Heart left ventricle (tissue), 16 donors: Measurements from ENCODE around the gene ANKRD37. TPM values are rescaled to one million over a fixed set of nuclear protein-coding genes. Genes with fewer than 3 reads are reported as not detected.

Experiments
- ATAC-seq, 4 donors: fragments of 200-7000 bp; cut with Tn5 transposase; one replicate each; pipeline ENCODE4 v1.9.1; 2020 to 2022; ENCODE audit warnings: moderate library complexity in 4 of 4, mild to moderate bottlenecking in 3 of 4, moderate number of reproducible peaks in 1 of 4
- DNase-seq, 5 donors: peaks; one replicate each; pipeline ENCODE4 v3.0.0-alpha.2; 2020
- H3K27ac ChIP-seq, 12 donors: fragments of 200-600 bp; sonication (generic) in 4 of 12; one replicate each; pipeline versions ENCODE4 v1.5.0 to v1.8.0; 2016 to 2022; ENCODE audit warnings: mild to moderate bottlenecking in 2 of 12
- H3K27me3 ChIP-seq, 9 donors: fragments of 200-600 bp; sonication (generic) in 2 of 9; one replicate each; pipeline versions ENCODE4 v1.5.1 to v1.8.0; 2016 to 2022; ENCODE audit warnings: mild to moderate bottlenecking in 3 of 9
- H3K36me3 ChIP-seq, 9 donors: fragments of 200-600 bp; sonication (generic) in 2 of 9; one replicate each; pipeline versions ENCODE4 v1.5.0 to v1.8.0; 2018 to 2022; ENCODE audit warnings: mild to moderate bottlenecking in 2 of 9
- H3K4me1 ChIP-seq, 12 donors: fragments of 200-600 bp; sonication (generic) in 4 of 12; one replicate each; pipeline versions ENCODE4 v1.5.0 to v1.8.0; 2016 to 2022; ENCODE audit warnings: mild to moderate bottlenecking in 3 of 12
- H3K4me3 ChIP-seq, 12 donors: fragments of 200-600 bp; sonication (generic) in 4 of 12; one replicate each; pipeline versions ENCODE4 v1.5.0 to v1.8.0; 2017 to 2022; ENCODE audit warnings: mild to moderate bottlenecking in 9 of 12, moderate library complexity in 4 of 12
- H3K9me3 ChIP-seq, 12 donors: fragments of 200-600 bp; sonication (generic) in 4 of 12; one replicate each; pipeline versions ENCODE4 v1.5.0 to v1.8.0; 2016 to 2022; ENCODE audit warnings: mild to moderate bottlenecking in 1 of 12
- CTCF ChIP-seq, 12 donors: fragments of 200-600 bp; sonication (generic) in 4 of 12; IDR thresholded peaks; one replicate each; pipeline versions ENCODE4 v1.5.0 to v1.8.0; 2018 to 2022; ENCODE audit warnings: antibody characterized with exemption in 12 of 12, mild to moderate bottlenecking in 5 of 12
- POLR2A ChIP-seq, 2 donors: fragments of 450-650 bp; IDR thresholded peaks; one replicate each; pipeline ENCODE4 v1.6.1; 2017; ENCODE audit warnings: antibody characterized with exemption in 2 of 2, mild to moderate bottlenecking in 2 of 2, moderate library complexity in 2 of 2
- WGBS, 4 donors: extraction: QIAGEN DNeasy Blood & Tissue Kit in 2 of 4; methylation state at CpG; one replicate each; pipeline versions ENCODE4 v1.1.5 to v1.1.7; 2013 to 2018; 5-methylcytosine and 5-hydroxymethylcytosine counted together
- intact Hi-C, 10 donors: fragments of 100-400 bp; cut with DNase I; formaldehyde crosslinking; loops; one replicate each; pipeline versions ENCODE4 v1.11.1 to v1.14.2; 2022
- polyA plus RNA-seq, 2 donors: library from polyadenylated mRNA; stranded (reverse); fragments of 200-250 nt; gene quantifications; one replicate each; pipeline ENCODE4 v1.2.3, GENCODE V29; 2013
- total RNA-seq, 9 donors: library from RNA; depleted of rRNA in 2 of 9; stranded (reverse); fragments of >200 nt in 2 of 9; fragmentation: NEBNext Ultra II Directional in 3 of 9; extraction: Animal tissue kit (Norgen Biotek cat#: 25700) in 3 of 9; gene quantifications; one replicate each; pipeline versions ENCODE4 v1.1.0 to v1.2.4, GENCODE V29; 2016 to 2023
- donor health status: ischemic (EF 13 %, LVEDD 7.1; RV severe dilation, severe dysfunction).
- donor health status: healthy with polysubstance abuse.
- donor health status: DM: no; HTN: yes; CAD: no.
- donor health status: DM: no; HTN: no; CAD: no.
- donor health status: ischemic (EF 25% LVEDD 6.9; RV normal size, moderate dysfunction).
- donor health status: ischemic (EF 25% LVEDD 5.7; RV mildly dilated, moderate dysfunction).
- donor health status: healthy.
- donor health status: DM: yes; HTN: yes; CAD: no.
- donor health status: ischemic (EF 35%, LVEDD 5.7; RV mildly dilated, moderate dysfunction).
- donor health status: nonischemic (EF 11% LVEDD 7.7; RV severe dilation, severe dysfunction).
- donor health status: DM: yes; HTN: yes; CAD: no.
- donor health status: PGD.
- donor health status: ischemic (EF 29% LVEDD 5.4; RV normal size, mild dysfunction).
- donor health status: nonischemic (EF 23%, LVEDD 6.1; RV moderate dilation, normal function).

ANKRD37 gene
- total and polyA plus RNA-seq, 11 donors = 8.4 to 30.6 (median 12.2) TPM

- intact Hi-C loops = loop anchor here in 1 of 10 donors (5.0 kb wide), 1 partner anchor 32 kb away; no protein-coding TSS in a partner anchor
- ATAC-seq (no peak), DNase-seq (no peak)
- Histone ChIP-seq H3K27ac (no peak overlapping the region), H3K4me3 (no peak overlapping the region), H3K9me3 (peaks cover 0 to 14% (median 0%) of the 10 kb centered on the region in 12 donors), H3K27me3 (no peaks in the 10 kb centered on the region), H3K36me3 (no peaks in the 10 kb centered on the region), H3K4me1 (peaks cover 0 to 8% (median 0%) of the 10 kb centered on the region in 12 donors)
- WGBS, 4 donors = 96 to 98% (median 96%) methylated on average over 13 of the region's 13 CpGs
- no peak for TF ChIP-seq POLR2A (IDR thresholded peaks at IDR 0.05)
- TF ChIP-seq CTCF (IDR thresholded peaks at IDR 0.05) = no peak
Observed at GRCh38 chr4:185379326-185380295, 17.0 kb upstream of the ANKRD37 start.

- TF ChIP-seq CTCF (IDR thresholded peaks at IDR 0.05) = no peak
- Histone ChIP-seq H3K4me1 (peaks cover 0 to 10% (median 0%) of the 10 kb centered on the region in 12 donors), H3K36me3 (no peaks in the 10 kb centered on the region), H3K9me3 (peaks cover 0 to 14% (median 0%) of the 10 kb centered on the region in 12 donors), H3K27me3 (no peaks in the 10 kb centered on the region), H3K27ac (no peak overlapping the region), H3K4me3 (no peak overlapping the region)
- ATAC-seq (no peak), DNase-seq (no peak)
- intact Hi-C loops = loop anchor here in 1 of 10 donors (5.0 kb wide), 1 partner anchor 33 kb away; no protein-coding TSS in a partner anchor
- WGBS, 4 donors = 88 to 92% (median 89%) methylated on average over 1 of the region's 1 CpG
Observed at GRCh38 chr4:185380320-185380719, 16.3 kb upstream of the ANKRD37 start.

- Histone ChIP-seq H3K4me3 (no peak overlapping the region), H3K27me3 (no peaks in the 10 kb centered on the region), H3K36me3 (no peaks in the 10 kb centered on the region), H3K4me1 (peaks cover 0 to 14% (median 0%) of the 10 kb centered on the region in 12 donors), H3K27ac (no peak overlapping the region), H3K9me3 (peaks cover 0 to 14% (median 0%) of the 10 kb centered on the region in 12 donors)
- TF ChIP-seq CTCF (IDR thresholded peaks at IDR 0.05) (no peak), POLR2A (IDR thresholded peaks at IDR 0.05) (no peak)
- DNase-seq (no peak), ATAC-seq (no peak)
- intact Hi-C loops = loop anchor here in 1 of 10 donors (5.0 kb wide), 1 partner anchor 34 kb away; no protein-coding TSS in a partner anchor
- WGBS, 4 donors = 49 to 61% (median 50%) methylated on average over 4 of the region's 4 CpGs
Observed at GRCh38 chr4:185381288-185382196, 15.1 kb upstream of the ANKRD37 start.
